GM23338 (cell line): ENCODE data around the gene RAB32. TPM values are rescaled to one million over a fixed set of nuclear protein-coding genes. Genes with fewer than 3 reads are reported as not detected.

Experiments
- ATAC-seq: fragments of 200-7000 bp; cut with Tn5 transposase; 3 replicates; pipeline ENCODE4 v1.9.1; 2020
- DNase-seq: peaks from one replicate; pipeline ENCODE4 v3.0.0-alpha.2; 2015; ENCODE audit warnings: low spot score
- H2AFZ ChIP-seq: fragments of 200-600 bp; sonication (generic); 2 replicates; pipeline ENCODE4 v1.8.0; 2016; ENCODE audit warnings: antibody characterized with exemption, mild to moderate bottlenecking, moderate library complexity
- H3F3A ChIP-seq: fragments of 200-600 bp; sonication (generic); replicated peaks from 2 replicates; pipeline ENCODE4 v1.8.0; 2017; ENCODE audit warnings: antibody characterized with exemption, mixed run types, low read depth
- H3K27ac ChIP-seq: fragments of 200-600 bp; sonication (generic); 2 replicates; pipeline ENCODE4 v1.6.1; 2016; ENCODE audit warnings: low read depth
- H3K27me3 ChIP-seq: fragments of 200-600 bp; sonication (generic); 2 replicates; pipeline ENCODE4 v1.8.0; 2016; ENCODE audit warnings: mild to moderate bottlenecking, mixed run types, moderate library complexity; ENCODE audit not compliant: insufficient read depth
- H3K36me3 ChIP-seq: fragments of 200-600 bp; sonication (generic); 2 replicates; pipeline ENCODE4 v1.8.0; 2016; ENCODE audit warnings: mild to moderate bottlenecking; ENCODE audit not compliant: insufficient read depth
- H3K4me1 ChIP-seq: fragments of 200-600 bp; sonication (generic); 2 replicates; pipeline ENCODE4 v1.8.0; 2016; ENCODE audit warnings: mild to moderate bottlenecking, moderate library complexity; ENCODE audit not compliant: insufficient read depth
- H3K4me2 ChIP-seq: fragments of 200-600 bp; sonication (generic); 2 replicates; pipeline ENCODE4 v1.7.1; 2017; ENCODE audit warnings: mixed run types
- H3K4me3 ChIP-seq: fragments of 200-600 bp; sonication (generic); 2 replicates; pipeline ENCODE4 v1.6.1; 2016; ENCODE audit warnings: mixed run types
- H3K79me2 ChIP-seq: fragments of 200-600 bp; sonication (generic); replicated peaks from 2 replicates; pipeline ENCODE4 v1.8.0; 2017; ENCODE audit warnings: mild to moderate bottlenecking; ENCODE audit not compliant: insufficient read depth
- H3K9me2 ChIP-seq: fragments of 200-600 bp; sonication (generic); 2 replicates; pipeline ENCODE4 v1.8.0; 2017; ENCODE audit not compliant: insufficient read depth
- H4K20me1 ChIP-seq: fragments of 200-600 bp; sonication (generic); replicated peaks from 2 replicates; pipeline ENCODE4 v1.8.0; 2017; ENCODE audit warnings: mild to moderate bottlenecking; ENCODE audit not compliant: insufficient read depth
- H3K27ac Mint-ChIP-seq: 2 replicates; pipeline ENCODE4 v1.8.0; 2020; ENCODE audit warnings: inconsistent platforms, mild to moderate bottlenecking, moderate library complexity, mixed read lengths
- H3K27me3 Mint-ChIP-seq: 3 replicates; pipeline ENCODE4 v1.8.0; 2022; ENCODE audit warnings: low read depth, mild to moderate bottlenecking, moderate library complexity, mixed read lengths, inconsistent platforms; ENCODE audit not compliant: insufficient read depth, poor library complexity
- H3K36me3 Mint-ChIP-seq: 3 replicates; pipeline ENCODE4 v1.8.0; 2021; ENCODE audit warnings: low read depth, mild to moderate bottlenecking, inconsistent platforms, moderate library complexity, mixed read lengths
- H3K4me1 Mint-ChIP-seq: 3 replicates; pipeline ENCODE4 v1.8.0; 2020; ENCODE audit warnings: mild to moderate bottlenecking, inconsistent platforms, mixed read lengths
- H3K4me3 Mint-ChIP-seq: 3 replicates; pipeline ENCODE4 v1.8.0; 2021; ENCODE audit warnings: moderate library complexity, mild to moderate bottlenecking, inconsistent platforms, mixed read lengths
- H3K9me3 Mint-ChIP-seq: 3 replicates; pipeline ENCODE4 v1.8.0; 2020; ENCODE audit warnings: moderate library complexity, mild to moderate bottlenecking, inconsistent platforms, mixed read lengths
- CREB1 ChIP-seq: fragments of 250-450 bp; sonication (Bioruptor Pico); IDR thresholded peaks from 2 replicates; pipeline ENCODE4 v1.5.0; 2020; ENCODE audit warnings: low read depth, mild to moderate bottlenecking, moderate library complexity
- ETS1 ChIP-seq: IDR thresholded peaks from 2 replicates; pipeline ENCODE4 v1.6.1; 2016; ENCODE audit warnings: antibody characterized with exemption
- EZH2 ChIP-seq: fragments of 200-600 bp; sonication (generic); IDR thresholded peaks from one replicate; pipeline ENCODE4 v1.8.0; 2017; ENCODE audit warnings: antibody characterized with exemption, mild to moderate bottlenecking, low read depth; ENCODE audit not compliant: unreplicated experiment
- EZH2phosphoT487 ChIP-seq: fragments of 200-600 bp; sonication (generic); IDR thresholded peaks from one replicate; pipeline ENCODE4 v1.8.1; 2018; ENCODE audit warnings: antibody characterized with exemption; ENCODE audit not compliant: unreplicated experiment
- JUNB ChIP-seq: IDR thresholded peaks from one replicate; pipeline ENCODE4 v1.6.1; 2016; ENCODE audit warnings: antibody characterized with exemption; ENCODE audit not compliant: unreplicated experiment
- NANOG ChIP-seq: IDR thresholded peaks from 2 replicates; pipeline ENCODE4 v1.6.1; 2016; ENCODE audit warnings: antibody characterized with exemption, borderline replicate concordance
- POLR2AphosphoS5 ChIP-seq: IDR thresholded peaks from 2 replicates; pipeline ENCODE4 v1.6.1; 2016; ENCODE audit warnings: antibody characterized with exemption, low read depth
- REST ChIP-seq: IDR thresholded peaks from one replicate; pipeline ENCODE4 v1.6.1; 2018; ENCODE audit warnings: antibody characterized with exemption; ENCODE audit not compliant: unreplicated experiment
- STAT1 ChIP-seq: IDR thresholded peaks from one replicate; pipeline ENCODE4 v1.6.1; 2016; ENCODE audit warnings: antibody characterized with exemption; ENCODE audit not compliant: unreplicated experiment
- ZNF114 ChIP-seq: fragments of 250-450 bp; sonication (Bioruptor Pico); IDR thresholded peaks from 2 replicates; pipeline ENCODE4 v1.5.0; 2020; ENCODE audit warnings: mild to moderate bottlenecking, moderate library complexity
- ZNF331 ChIP-seq: fragments of 250-450 bp; sonication (Bioruptor Pico); IDR thresholded peaks from 2 replicates; pipeline ENCODE4 v1.5.0; 2020; ENCODE audit warnings: low read depth, mild to moderate bottlenecking, moderate library complexity
- polyA plus RNA-seq: library from polyadenylated mRNA; unstranded; fragments of >200 nt; fragmentation: Nextera tagmentation; extraction: Ambion mirVana; gene quantifications from 2 replicates; pipeline ENCODE4 v1.2.1, GENCODE V29; 2016
- total RNA-seq: library from RNA; depleted of rRNA; stranded (reverse); fragments of >200 nt; shearing (Covaris generic); gene quantifications from 2 replicates; pipeline ENCODE4 v1.2.3, GENCODE V29; 2014
- TF ChIP-seq, protein P1 (sequence below), 2 experiments: fragments of 200-600 bp in 1 of 2; sonication (generic) in 1 of 2; conservative IDR thresholded peaks; 2 replicates each; pipeline versions ENCODE4 v1.5.1 to v1.6.1; 2016 to 2017; ENCODE audit warnings: antibody characterized with exemption in 2 of 2, low read depth in 2 of 2, mild to moderate bottlenecking in 2 of 2, moderate library complexity in 1 of 2

Gene RAB32
- total and polyA plus RNA-seq, 2 experiments from 2014 or later = 5.7 to 10.4 TPM

GRCh38 chr6:146550911-146551310 lies 7.3 kb downstream of the RAB32 start (continued):
- TF ChIP-seq CREB1 (CRISPR knock-in tag) (no peak), ETS1 (no peak), POLR2AphosphoS5 (no peak), ZNF114 (CRISPR knock-in tag) (no peak), NANOG (no peak), EZH2phosphoT487 (no peak), REST (no peak)
- TF ChIP-seq, protein P1, sequence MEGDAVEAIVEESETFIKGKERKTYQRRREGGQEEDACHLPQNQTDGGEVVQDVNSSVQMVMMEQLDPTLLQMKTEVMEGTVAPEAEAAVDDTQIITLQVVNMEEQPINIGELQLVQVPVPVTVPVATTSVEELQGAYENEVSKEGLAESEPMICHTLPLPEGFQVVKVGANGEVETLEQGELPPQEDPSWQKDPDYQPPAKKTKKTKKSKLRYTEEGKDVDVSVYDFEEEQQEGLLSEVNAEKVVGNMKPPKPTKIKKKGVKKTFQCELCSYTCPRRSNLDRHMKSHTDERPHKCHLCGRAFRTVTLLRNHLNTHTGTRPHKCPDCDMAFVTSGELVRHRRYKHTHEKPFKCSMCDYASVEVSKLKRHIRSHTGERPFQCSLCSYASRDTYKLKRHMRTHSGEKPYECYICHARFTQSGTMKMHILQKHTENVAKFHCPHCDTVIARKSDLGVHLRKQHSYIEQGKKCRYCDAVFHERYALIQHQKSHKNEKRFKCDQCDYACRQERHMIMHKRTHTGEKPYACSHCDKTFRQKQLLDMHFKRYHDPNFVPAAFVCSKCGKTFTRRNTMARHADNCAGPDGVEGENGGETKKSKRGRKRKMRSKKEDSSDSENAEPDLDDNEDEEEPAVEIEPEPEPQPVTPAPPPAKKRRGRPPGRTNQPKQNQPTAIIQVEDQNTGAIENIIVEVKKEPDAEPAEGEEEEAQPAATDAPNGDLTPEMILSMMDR (conservative IDR thresholded peaks at IDR 0.05; ENCODE audit: low read depth in 2 of 2) = no peak

GRCh38 chr6:146551545-146551944 lies 7.9 kb downstream of the RAB32 start:
- H3K4me3 ChIP-seq = no peak overlapping the region
- no peak overlapping the region for H3K4me3 Mint-ChIP-seq
- DNase-seq (no peak), ATAC-seq (no peak)
- no peaks in the 10 kb centered on the region for H3K9me2 ChIP-seq
- 0 out of 2 replicates have a peak, but pooled peaks cover 5% of the 10 kb centered on the region for H3K36me3 ChIP-seq
- H3K4me1 ChIP-seq = peaks cover under 1% of the 10 kb centered on the region; the same call in 1 of the 2 replicates
- H3K9me3 Mint-ChIP-seq = no peaks in the 10 kb centered on the region
- no peak overlapping the region for H3K4me2 ChIP-seq
- peaks cover 5% of the 10 kb centered on the region; the same call in 1 of the 2 replicates for H3K79me2 ChIP-seq
- H3F3A ChIP-seq = no peaks in the 10 kb centered on the region
- peaks cover 7% of the 10 kb centered on the region; the same call in 1 of the 3 replicates for H3K36me3 Mint-ChIP-seq
- no peak overlapping the region for H2AFZ ChIP-seq
- H3K27ac Mint-ChIP-seq = no peak overlapping the region
- H3K27me3 ChIP-seq = no peaks in the 10 kb centered on the region
- no peaks in the 10 kb centered on the region for H3K27me3 Mint-ChIP-seq
- no peaks in the 10 kb centered on the region for H4K20me1 ChIP-seq
- H3K4me1 Mint-ChIP-seq = no peaks in the 10 kb centered on the region; the same call in 2 of the 3 replicates
- H3K27ac ChIP-seq = no peak overlapping the region
- TF ChIP-seq REST (no peak), ETS1 (no peak), STAT1 (no peak), POLR2AphosphoS5 (no peak), NANOG (no peak), JUNB (no peak), EZH2phosphoT487 (no peak), ZNF331 (CRISPR knock-in tag) (no peak), ZNF114 (CRISPR knock-in tag) (no peak), CREB1 (CRISPR knock-in tag) (no peak), EZH2 (no peak)
- TF ChIP-seq, protein P1 (conservative IDR thresholded peaks at IDR 0.05; ENCODE audit: low read depth in 2 of 2) = no peak
